ENCODE results near the gene CMIP. TPM values are rescaled to one million over a fixed set of nuclear protein-coding genes. Genes with fewer than 3 reads are reported as not detected.

Gene CMIP
- total and polyA plus RNA-seq, 10 of the 15 experiments (the other 5 are each of a cell fraction or from before 2014, with no cell fraction given) = 1.2 to 43.2 (median 4.4) TPM

- Histone ChIP-seq H3K9ac (ENCODE audit: control insufficient read depth, insufficient read depth, low read length) (no peak overlapping the region), H3K27ac (ENCODE audit: control insufficient read depth, insufficient read depth) (no peak overlapping the region), H3K4me3 (no peak overlapping the region), H4K20me1 (ENCODE audit: control insufficient read depth, insufficient read depth) (0 out of 2 replicates have a peak, but pooled peaks cover 3% of the 10 kb centered on the region), H3K36me3 (ENCODE audit: control insufficient read depth in 2 of 2, insufficient read depth in 2 of 2, low read length in 1 of 2) (no peaks in the 10 kb centered on the region; a peak in 2 of 4 replicates), H3K4me2 (ENCODE audit: control insufficient read depth, insufficient read depth) (no peak overlapping the region), H3K4me1 (ENCODE audit: control insufficient read depth, insufficient read depth, low read length) (peaks cover 12% of the 10 kb centered on the region), H3K9me3 (replicated peaks; ENCODE audit: control insufficient read depth, insufficient read depth, low read length) (no peaks in the 10 kb centered on the region; the same call in 2 of the 3 replicates), H3K27me3 (replicated peaks in 1 of 2; ENCODE audit: control insufficient read depth in 2 of 2, insufficient read depth in 2 of 2, low read length in 1 of 2) (no peaks in the 10 kb centered on the region), H3K79me2 (ENCODE audit: control insufficient read depth, insufficient read depth, low read length) (no peaks in the 10 kb centered on the region; the same call in none of the 2 replicates), H2AFZ (ENCODE audit: control insufficient read depth, low read depth, low read length) (no peak overlapping the region)
- 72% methylated on average over 10 of the region's 10 CpGs for WGBS (ENCODE audit: insufficient coverage, insufficient replicate concordance, low lambda C conversion rate, missing lambda C conversion rate)
- SMC1A ChIA-PET (ENCODE audit: uncharacterized antibody, unreplicated experiment) = interaction anchor here (1.0 kb wide), 1 partner anchor 52 kb away, joined by 3 read pairs; no protein-coding TSS in a partner anchor
- intact Hi-C loops (cut with micrococcal nuclease; ENCODE audit: unreplicated experiment) (no loop called here), in situ Hi-C loops (cut with MboI) (no loop called here)
- DNase-seq (ENCODE audit: low read depth, low spot score) (no peak), ATAC-seq (0 out of 3 replicates have a peak, but pooled peaks have one; percentile 21), FAIRE-seq (no peak)
- POLR2A ChIA-PET = no interaction called here
- CTCF ChIA-PET = no interaction called here
- RAD21 ChIA-PET (ENCODE audit: unreplicated experiment) = no interaction called here
- no peak for TF ChIP-seq RB1 (IDR thresholded peaks at IDR 0.05; ENCODE audit: borderline replicate concordance)
- no peak for TF ChIP-seq ZNF687 (IDR thresholded peaks at IDR 0.05)
- TF ChIP-seq NKRF (conservative IDR thresholded peaks at IDR 0.05) = no peak
- TF ChIP-seq MEF2B (IDR thresholded peaks at IDR 0.05; ENCODE audit: partially characterized antibody, poor library complexity, severe bottlenecking) = no peak
- peak; percentile 88 for TF ChIP-seq MLLT1 (IDR thresholded peaks at IDR 0.05)
- peak in 1 of 2 experiments; percentile 79; a peak in 2 of 4 replicates for TF ChIP-seq SRF (IDR thresholded peaks at IDR 0.05; ENCODE audit: low read depth in 2 of 2, low read length in 2 of 2)
- TF ChIP-seq IRF3 (IDR thresholded peaks at IDR 0.05) = no peak
- no TSS peak for BruUV-seq (replicated peaks)
Measured at GRCh38 chr16:81553814-81554675, 109.4 kb downstream of the CMIP start.

Data from GM12878 (cell line).